ENCODE measurements around the gene IPPK. TPM values are rescaled to one million over a fixed set of nuclear protein-coding genes. Genes with fewer than 3 reads are reported as not detected.

The IPPK gene
- total and polyA plus RNA-seq, 2 of the 8 experiments (the other 6 are each of a cell fraction or from before 2014, with no cell fraction given): 10.5 to 13.6 TPM

DNA sequence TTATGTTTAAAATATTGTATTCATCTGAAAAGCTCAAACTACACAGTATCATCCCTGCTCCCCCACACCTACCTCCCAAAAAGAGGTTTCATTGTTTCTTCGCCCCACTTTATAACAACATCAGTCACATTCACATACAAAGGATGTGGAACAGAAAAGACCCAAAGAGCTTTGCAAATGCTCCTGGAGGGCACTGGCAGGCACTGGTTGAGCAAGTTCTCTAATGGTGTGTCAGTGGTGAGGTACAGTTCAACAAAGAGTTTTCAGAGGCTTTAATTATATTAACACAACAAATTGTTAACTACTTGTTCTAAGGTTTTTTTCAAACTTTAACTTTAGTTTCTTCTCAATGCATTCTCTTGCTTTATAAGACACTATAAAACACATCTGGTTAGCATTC is 80.0 kb downstream of the IPPK start:
- no peak overlapping the region for H4K91ac ChIP-seq (replicated peaks; ENCODE audit: insufficient read length, low read length)
- H4K20me1 ChIP-seq (replicated peaks in 1 of 2; ENCODE audit: control insufficient read depth in 1 of 2, insufficient read depth in 2 of 2, low read length in 2 of 2): no peaks in the 10 kb centered on the region
- no peak overlapping the region for H2BK5ac ChIP-seq (ENCODE audit: low read depth, low read length)
- H3K23me2 ChIP-seq (ENCODE audit: low read depth, low read length): no peaks in the 10 kb centered on the region
- no peak overlapping the region for H2BK120ac ChIP-seq (replicated peaks; ENCODE audit: low read depth, low read length)
- H2BK20ac ChIP-seq (ENCODE audit: low read length): no peak overlapping the region
- no peak overlapping the region for H3K23ac ChIP-seq (ENCODE audit: insufficient read length)
- no peak overlapping the region for H2BK12ac ChIP-seq (ENCODE audit: low read depth, low read length)
- no peak overlapping the region for H2AFZ ChIP-seq (ENCODE audit: low read length)
- H3K27me3 ChIP-seq (replicated peaks in 1 of 4; ENCODE audit: control insufficient read depth in 3 of 4, extremely low read depth in 1 of 4, insufficient read depth in 3 of 4, low read length in 3 of 4): no peaks in the 10 kb centered on the region
- no peak overlapping the region for H3K4ac ChIP-seq (replicated peaks; ENCODE audit: insufficient read length, low read depth, low read length)
- H2BK15ac ChIP-seq (ENCODE audit: low read length): no peak overlapping the region
- FAIRE-seq: no peak
- no peaks in the 10 kb centered on the region for H3K9me3 ChIP-seq (ENCODE audit: insufficient read depth in 2 of 2, low read depth in 1 of 2, low read length in 1 of 2)
- no peak overlapping the region for H3K4me2 ChIP-seq (ENCODE audit: insufficient read depth in 1 of 2, low read depth in 2 of 2, low read length in 2 of 2)
- no peak overlapping the region for H3K27ac ChIP-seq (ENCODE audit: low read depth, low read length)
- no peak overlapping the region for H3K18ac ChIP-seq (ENCODE audit: extremely low read depth, low read length)
- H3K56ac ChIP-seq (replicated peaks; ENCODE audit: insufficient read length, low read depth, low read length): no peak overlapping the region
- H3K79me2 ChIP-seq (ENCODE audit: control insufficient read depth in 1 of 2, insufficient read depth in 2 of 2, low read length in 2 of 2): no peaks in the 10 kb centered on the region
- no peak overlapping the region for H2AK5ac ChIP-seq (ENCODE audit: low read depth, low read length)
- H3K9ac ChIP-seq (replicated peaks in 1 of 4; ENCODE audit: extremely low read depth in 1 of 4, low read depth in 3 of 4, low read length in 3 of 4): no peak overlapping the region
- H3K4me1 ChIP-seq (replicated peaks in 1 of 4; ENCODE audit: control insufficient read depth in 3 of 4, insufficient read depth in 4 of 4, low read length in 3 of 4): no peaks in the 10 kb centered on the region
- TF ChIP-seq GABPA (IDR thresholded peaks at IDR 0.05; ENCODE audit: borderline replicate concordance, insufficient read depth, low read length): no peak
- TF ChIP-seq, protein P1, sequence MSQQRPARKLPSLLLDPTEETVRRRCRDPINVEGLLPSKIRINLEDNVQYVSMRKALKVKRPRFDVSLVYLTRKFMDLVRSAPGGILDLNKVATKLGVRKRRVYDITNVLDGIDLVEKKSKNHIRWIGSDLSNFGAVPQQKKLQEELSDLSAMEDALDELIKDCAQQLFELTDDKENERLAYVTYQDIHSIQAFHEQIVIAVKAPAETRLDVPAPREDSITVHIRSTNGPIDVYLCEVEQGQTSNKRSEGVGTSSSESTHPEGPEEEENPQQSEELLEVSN (IDR thresholded peaks at IDR 0.05): no peak
- TF ChIP-seq TAF1 (IDR thresholded peaks at IDR 0.05; ENCODE audit: low read depth, low read length): no peak
- TF ChIP-seq TBP (IDR thresholded peaks at IDR 0.05; ENCODE audit: low read depth, low read length): no peak
- no peaks in the 10 kb centered on the region for H3K36me3 ChIP-seq (ENCODE audit: control insufficient read depth in 2 of 4, insufficient read depth in 4 of 4, low read length in 3 of 4)
- no peak overlapping the region for H4K5ac ChIP-seq (ENCODE audit: insufficient read length, low read depth, low read length)
- WGBS, 2 experiments (ENCODE audit: extremely low coverage in 1 of 2, insufficient coverage in 1 of 2, insufficient read length in 1 of 2, insufficient replicate concordance in 2 of 2, low coverage in 1 of 2, low lambda C conversion rate in 2 of 2, missing lambda C conversion rate in 1 of 2): 59% methylated on average over 1 of the region's 1 CpG; no CpG with 5 or more reads in 1 of the 2 experiments
- H4K8ac ChIP-seq (ENCODE audit: extremely low read depth, insufficient read depth, low read length): no peak overlapping the region
- no peak overlapping the region for H3K4me3 ChIP-seq (ENCODE audit: extremely low read depth in 1 of 4, insufficient read depth in 2 of 4, low read depth in 3 of 4, low read length in 4 of 4)
- no peak overlapping the region for H3K14ac ChIP-seq (ENCODE audit: insufficient read length)
- no peak for DNase-seq (ENCODE audit: low read depth in 1 of 2, low spot score in 2 of 2)
- ChIA-PET CTCF (ENCODE audit: partially characterized antibody) (interaction anchor here (0.7 to 1.4 kb wide), 3 partner anchors 51 to 451 kb away, joined by 3 read pairs; no protein-coding TSS in a partner anchor), POLR2A (ENCODE audit: partially characterized antibody) (interaction anchor here (1.0 kb wide), 1 partner anchor 300 kb away, joined by 6 read pairs; no protein-coding TSS in a partner anchor)
- H3K79me1 ChIP-seq (ENCODE audit: low read depth, low read length): no peaks in the 10 kb centered on the region

Measured in H1 (cell line).